ENCODE data around the gene FHIT.

FHIT gene

DNA sequence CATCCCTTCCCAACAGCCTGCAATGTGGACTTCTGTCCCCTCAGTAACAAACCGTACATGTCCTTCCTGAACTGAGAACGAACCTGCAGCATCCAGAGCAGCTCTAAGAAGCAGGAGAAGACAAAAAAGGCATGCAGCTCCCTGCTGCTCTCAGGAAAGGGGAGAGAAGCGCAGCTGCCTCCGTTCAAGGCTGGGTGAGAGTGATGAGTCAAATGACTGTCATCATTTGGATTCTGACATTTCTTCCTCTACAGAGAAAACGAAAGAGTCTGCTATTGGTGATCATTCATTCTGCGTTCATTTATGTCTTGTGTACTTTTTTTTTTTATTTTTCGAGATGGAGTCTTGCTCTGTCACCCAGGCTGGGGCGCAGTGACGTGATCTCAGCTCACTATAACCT, 677.8 kb downstream of the FHIT start:
- no peak overlapping the region for H3K4me3 ChIP-seq (ENCODE audit: low read length)
- no peak for DNase-seq (ENCODE audit: low read depth)
- TF ChIP-seq CTCF (conservative IDR thresholded peaks at IDR 0.05; ENCODE audit: low read depth, low read length) = no peak

- TF ChIP-seq CTCF (conservative IDR thresholded peaks at IDR 0.05; ENCODE audit: low read depth, low read length) = no peak
- no peak overlapping the region for H3K4me3 ChIP-seq (ENCODE audit: low read length)
- no peak for DNase-seq (ENCODE audit: low read depth)
Measured at GRCh38 chr3:60571511-60571910, 679.7 kb downstream of the FHIT start.

GRCh38 chr3:60557122-60557521, 694.1 kb downstream of the FHIT start:
- TF ChIP-seq CTCF (conservative IDR thresholded peaks at IDR 0.05; ENCODE audit: low read depth, low read length) = no peak
- no peak overlapping the region for H3K4me3 ChIP-seq (ENCODE audit: low read length)
- DNase-seq (ENCODE audit: low read depth) = no peak

DNA sequence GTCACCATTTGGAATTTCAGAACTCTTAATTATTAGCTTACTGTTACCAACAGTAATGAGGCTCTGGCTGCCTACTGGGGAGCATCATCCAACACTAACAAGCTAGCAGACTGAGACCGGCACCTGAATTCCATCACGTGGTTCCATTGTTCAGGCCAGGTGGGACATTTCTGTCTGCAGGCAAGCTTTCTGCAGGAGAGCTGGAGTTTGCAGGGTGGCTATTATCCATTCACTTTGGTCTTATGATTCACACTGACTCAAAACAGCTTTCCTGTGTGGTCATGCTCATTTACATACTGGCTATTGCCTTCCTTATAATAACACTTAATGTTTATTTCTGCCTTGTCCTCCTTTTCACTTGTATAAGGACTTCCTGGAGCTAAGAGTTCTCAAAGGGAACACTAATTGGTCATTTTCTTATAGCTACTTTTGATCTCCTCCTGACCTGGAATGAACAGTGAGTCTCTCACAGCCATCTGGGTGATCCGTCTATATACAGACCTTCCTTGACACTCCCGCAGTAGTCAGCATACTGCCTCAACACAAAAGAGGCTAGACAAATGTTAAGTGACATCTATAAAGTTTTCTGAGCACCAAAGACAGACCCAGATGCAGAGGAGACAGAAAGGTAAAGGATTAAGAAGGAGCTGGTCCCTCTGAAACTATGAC, 695.4 kb downstream of the FHIT start:
- peak; percentile 7 for DNase-seq (ENCODE audit: low read depth)
- H3K4me3 ChIP-seq (ENCODE audit: low read length) = no peak overlapping the region
- no peak for TF ChIP-seq CTCF (conservative IDR thresholded peaks at IDR 0.05; ENCODE audit: low read depth, low read length)

DNA sequence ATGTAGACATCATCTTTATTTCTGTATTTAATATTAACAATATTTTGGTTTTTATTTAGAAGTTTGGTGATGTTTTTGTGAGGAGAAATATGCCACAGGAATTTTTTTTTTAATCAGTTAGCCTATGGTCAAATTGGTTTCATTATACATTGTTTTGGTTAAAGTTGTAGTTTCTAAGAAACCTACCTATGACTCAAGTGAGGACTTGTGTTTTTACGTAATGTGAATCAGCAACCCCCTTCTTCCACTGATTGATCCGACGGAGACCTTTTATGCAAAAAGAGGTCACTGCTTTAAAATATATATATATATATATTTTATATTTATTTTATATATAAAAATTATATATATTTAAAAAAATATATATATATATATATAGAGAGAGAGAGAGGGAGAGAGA, 698.1 kb downstream of the FHIT start:
- no peak for TF ChIP-seq CTCF (conservative IDR thresholded peaks at IDR 0.05; ENCODE audit: low read depth, low read length)
- DNase-seq (ENCODE audit: low read depth) = no peak
- H3K4me3 ChIP-seq (ENCODE audit: low read length) = no peak overlapping the region

DNA sequence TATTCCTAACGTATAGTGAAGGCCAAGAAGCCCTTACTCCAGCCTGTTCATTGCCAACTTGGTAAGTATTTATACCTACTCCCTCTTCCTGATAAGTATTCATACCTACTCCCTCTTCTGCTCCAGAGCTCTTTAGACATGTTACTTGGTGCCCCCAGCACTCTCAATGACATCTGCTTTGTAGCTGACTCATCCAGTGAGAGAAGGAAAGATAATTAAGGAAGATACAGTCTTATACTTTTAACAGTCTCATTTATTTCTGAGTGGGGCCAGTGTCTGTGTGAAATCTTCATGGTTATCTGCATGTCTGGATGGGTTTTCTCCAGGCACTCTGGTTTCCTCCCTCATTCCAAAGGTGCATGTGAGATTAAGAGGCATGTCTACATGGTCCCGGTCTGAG, 698.7 kb downstream of the FHIT start:
- TF ChIP-seq CTCF (conservative IDR thresholded peaks at IDR 0.05; ENCODE audit: low read depth, low read length) = no peak
- H3K4me3 ChIP-seq (ENCODE audit: low read length) = no peak overlapping the region
- no peak for DNase-seq (ENCODE audit: low read depth)

DNA sequence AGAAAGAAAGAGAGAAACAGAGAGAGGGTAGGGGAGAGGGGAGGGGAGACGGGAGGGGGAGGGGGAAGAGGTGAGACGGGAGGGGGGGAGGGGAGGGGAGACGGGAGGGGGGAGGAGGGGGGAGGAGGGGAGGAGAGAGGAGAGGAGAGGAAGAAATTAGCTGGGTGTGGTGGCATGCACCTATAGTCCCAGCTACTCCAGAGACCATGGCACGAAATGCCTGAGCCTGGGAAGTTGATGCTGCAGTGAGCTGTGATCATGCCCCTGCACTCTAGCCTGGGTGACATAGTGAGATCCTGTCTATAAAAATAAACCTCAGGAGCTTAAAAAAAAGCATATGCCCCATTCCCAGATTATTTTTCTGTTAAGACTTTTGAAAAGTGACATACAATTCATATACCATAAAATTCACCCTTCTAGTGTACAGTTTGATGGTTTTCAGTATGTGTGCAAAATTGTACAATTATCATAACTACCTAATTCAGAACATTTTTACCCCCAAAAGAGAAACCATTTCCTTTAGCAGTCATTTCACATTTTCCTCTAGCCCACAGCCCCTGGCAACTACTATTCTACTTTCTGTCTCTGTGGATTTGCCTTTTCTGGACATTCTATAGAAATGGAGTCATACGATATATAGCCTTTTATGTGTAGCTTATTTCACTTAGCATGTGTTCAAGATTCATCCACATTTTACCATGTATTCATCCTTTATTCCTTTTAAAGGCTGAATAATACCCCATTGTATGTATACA, 699.6 kb downstream of the FHIT start:
- H3K4me3 ChIP-seq (ENCODE audit: low read length) = no peak overlapping the region
- no peak for DNase-seq (ENCODE audit: low read depth)
- no peak for TF ChIP-seq CTCF (conservative IDR thresholded peaks at IDR 0.05; ENCODE audit: low read depth, low read length)
